ENCODE data around the gene ZNF750.

The ZNF750 gene

DNA sequence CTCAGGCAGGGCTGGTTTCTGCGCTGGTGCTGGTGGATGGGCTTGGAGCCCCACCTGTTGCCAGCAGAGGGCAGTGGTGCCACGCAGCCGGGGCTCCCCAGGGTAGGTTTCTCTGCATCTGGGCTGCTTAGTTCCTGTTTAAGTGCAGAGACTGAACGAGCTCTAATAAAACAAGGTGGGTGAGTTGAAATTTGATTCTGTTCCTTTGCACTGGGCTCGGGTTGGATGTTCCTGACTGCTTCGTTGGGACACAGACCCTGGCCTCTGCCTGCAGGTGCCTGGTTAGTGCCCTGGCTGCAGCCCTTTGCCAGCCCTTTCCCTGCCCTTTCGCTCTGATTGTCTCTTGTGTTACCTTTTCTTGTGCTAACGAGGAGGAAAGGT is 57.9 kb downstream of the ZNF750 start (continued):
- TF ChIP-seq GFI1B (tag by site-specific recombination; IDR thresholded peaks at IDR 0.05) = no peak
- TF ChIP-seq, protein P1, sequence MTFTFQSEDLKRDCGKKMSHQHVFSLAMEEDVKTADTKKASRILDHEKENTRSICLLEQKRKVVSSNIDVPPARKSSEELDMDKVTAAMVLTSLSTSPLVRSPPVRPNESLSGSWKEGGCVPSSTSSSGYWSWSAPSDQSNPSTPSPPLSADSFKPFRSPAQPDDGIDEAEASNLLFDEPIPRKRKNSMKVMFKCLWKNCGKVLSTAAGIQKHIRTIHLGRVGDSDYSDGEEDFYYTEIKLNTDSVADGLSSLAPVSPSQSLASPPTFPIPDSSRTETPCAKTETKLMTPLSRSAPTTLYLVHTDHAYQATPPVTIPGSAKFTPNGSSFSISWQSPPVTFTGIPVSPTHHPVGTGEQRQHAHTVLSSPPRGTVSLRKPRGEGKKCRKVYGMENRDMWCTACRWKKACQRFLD (tag by site-specific recombination; IDR thresholded peaks at IDR 0.05) = no peak
- TF ChIP-seq EGR2 (tag by site-specific recombination; IDR thresholded peaks at IDR 0.05; ENCODE audit: low read depth) = no peak
- no peak for TF ChIP-seq ZNF561 (tag by site-specific recombination; IDR thresholded peaks at IDR 0.05; ENCODE audit: borderline replicate concordance)
- TF ChIP-seq ZNF521 (tag by site-specific recombination; IDR thresholded peaks at IDR 0.05) = no peak
- no peak for TF ChIP-seq ZNF26 (tag by site-specific recombination; IDR thresholded peaks at IDR 0.05)
- TF ChIP-seq ZNF449 (tag by site-specific recombination; IDR thresholded peaks at IDR 0.05) = no peak
- TF ChIP-seq, protein P2, sequence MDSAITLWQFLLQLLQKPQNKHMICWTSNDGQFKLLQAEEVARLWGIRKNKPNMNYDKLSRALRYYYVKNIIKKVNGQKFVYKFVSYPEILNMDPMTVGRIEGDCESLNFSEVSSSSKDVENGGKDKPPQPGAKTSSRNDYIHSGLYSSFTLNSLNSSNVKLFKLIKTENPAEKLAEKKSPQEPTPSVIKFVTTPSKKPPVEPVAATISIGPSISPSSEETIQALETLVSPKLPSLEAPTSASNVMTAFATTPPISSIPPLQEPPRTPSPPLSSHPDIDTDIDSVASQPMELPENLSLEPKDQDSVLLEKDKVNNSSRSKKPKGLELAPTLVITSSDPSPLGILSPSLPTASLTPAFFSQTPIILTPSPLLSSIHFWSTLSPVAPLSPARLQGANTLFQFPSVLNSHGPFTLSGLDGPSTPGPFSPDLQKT (IDR thresholded peaks at IDR 0.05; ENCODE audit: borderline replicate concordance, low read depth, low read length) = no peak
- TF ChIP-seq OSR2 (tag by site-specific recombination; IDR thresholded peaks at IDR 0.05) = no peak
- TF ChIP-seq PRDM4 (tag by site-specific recombination; IDR thresholded peaks at IDR 0.05) = no peak
- TF ChIP-seq ZNF76 (tag by site-specific recombination; IDR thresholded peaks at IDR 0.05; ENCODE audit: borderline replicate concordance, low read depth) = no peak
- TF ChIP-seq KLF10 (tag by site-specific recombination; IDR thresholded peaks at IDR 0.05) = no peak
- no peak for TF ChIP-seq ZBTB7A (tag by site-specific recombination; IDR thresholded peaks at IDR 0.05; ENCODE audit: low read depth)
- no peak for TF ChIP-seq ZNF274 (IDR thresholded peaks at IDR 0.05; ENCODE audit: low read length)
- TF ChIP-seq ZNF274 (tag by site-specific recombination; IDR thresholded peaks at IDR 0.05; ENCODE audit: borderline replicate concordance) = no peak
- no peak for TF ChIP-seq ZNF391 (tag by site-specific recombination; IDR thresholded peaks at IDR 0.05; ENCODE audit: borderline replicate concordance, low read depth)
- TF ChIP-seq ZNF133 (tag by site-specific recombination; IDR thresholded peaks at IDR 0.05) = no peak
- TF ChIP-seq ZNF157 (tag by site-specific recombination; IDR thresholded peaks at IDR 0.05) = no peak
- TF ChIP-seq, protein P3, sequence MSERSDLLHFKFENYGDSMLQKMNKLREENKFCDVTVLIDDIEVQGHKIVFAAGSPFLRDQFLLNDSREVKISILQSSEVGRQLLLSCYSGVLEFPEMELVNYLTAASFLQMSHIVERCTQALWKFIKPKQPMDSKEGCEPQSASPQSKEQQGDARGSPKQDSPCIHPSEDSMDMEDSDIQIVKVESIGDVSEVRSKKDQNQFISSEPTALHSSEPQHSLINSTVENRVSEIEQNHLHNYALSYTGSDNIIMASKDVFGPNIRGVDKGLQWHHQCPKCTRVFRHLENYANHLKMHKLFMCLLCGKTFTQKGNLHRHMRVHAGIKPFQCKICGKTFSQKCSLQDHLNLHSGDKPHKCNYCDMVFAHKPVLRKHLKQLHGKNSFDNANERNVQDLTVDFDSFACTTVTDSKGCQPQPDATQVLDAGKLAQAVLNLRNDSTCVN (tag by site-specific recombination; optimal IDR thresholded peaks at IDR 0.05) = no peak
- TF ChIP-seq ZNF423 (tag by site-specific recombination; IDR thresholded peaks at IDR 0.05) = no peak

Measured in HEK293 (cell line).